Ramos (cell line): Measurements from ENCODE around the gene ODC1.
"Not testable (repeated sequence)": the region's sequence is repeated elsewhere in the genome, so short reads cannot be mapped to it uniquely, and the experiment has no call there.

Experiments used
- in situ Hi-C: fragments of 300-500 bp; cut with MboI; formaldehyde crosslinking; loops from one replicate; pipeline ENCODE4 v1.14.3; 2022; ENCODE audit warnings: low sequenced_read_pairs; ENCODE audit not compliant: unreplicated experiment

ODC1 gene

DNA sequence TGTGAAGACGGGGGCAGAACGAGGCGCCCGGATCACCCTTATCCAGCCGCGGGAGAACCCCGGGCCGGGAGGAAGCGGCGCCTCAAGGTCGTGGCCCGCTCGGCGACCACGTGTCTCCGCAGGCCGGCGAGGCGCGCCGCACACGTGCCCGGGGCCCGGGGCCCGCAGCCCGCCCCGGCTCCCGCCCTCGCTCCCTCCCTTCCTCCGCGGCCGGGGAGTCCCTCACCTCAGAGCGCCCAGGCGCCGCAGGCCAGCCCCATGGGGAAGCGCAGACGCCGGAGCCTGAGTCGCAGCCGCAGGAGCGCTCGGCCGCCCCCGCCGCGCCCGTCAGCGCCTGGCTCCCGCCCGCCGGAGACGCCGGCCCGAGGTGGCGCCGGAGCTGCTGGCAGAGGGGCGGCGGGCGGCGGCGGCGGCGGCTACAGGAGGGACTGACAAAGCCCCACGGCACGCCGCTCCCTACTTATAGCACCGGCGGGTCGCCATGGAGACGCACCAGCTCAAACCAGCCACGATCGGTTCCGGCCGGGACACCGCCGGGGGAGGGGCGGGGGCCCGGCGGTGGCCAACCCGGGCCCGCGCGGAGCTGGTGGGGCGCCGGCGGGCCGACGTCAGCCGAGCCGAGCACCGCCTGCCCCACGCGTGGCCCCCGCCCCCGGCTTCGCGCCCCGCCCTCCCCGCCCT, at the start of gene ODC1:
Gene ODC1, minus strand, starts transcription at position 433 of the 681 bp plus-strand sequence. CDS start 3,295 bp downstream, outside the sequence.
- in situ Hi-C loops = loop anchor here (25.0 kb wide), 1 partner anchor 611 kb away; the partner anchor contains the start of gene TAF1B

DNA sequence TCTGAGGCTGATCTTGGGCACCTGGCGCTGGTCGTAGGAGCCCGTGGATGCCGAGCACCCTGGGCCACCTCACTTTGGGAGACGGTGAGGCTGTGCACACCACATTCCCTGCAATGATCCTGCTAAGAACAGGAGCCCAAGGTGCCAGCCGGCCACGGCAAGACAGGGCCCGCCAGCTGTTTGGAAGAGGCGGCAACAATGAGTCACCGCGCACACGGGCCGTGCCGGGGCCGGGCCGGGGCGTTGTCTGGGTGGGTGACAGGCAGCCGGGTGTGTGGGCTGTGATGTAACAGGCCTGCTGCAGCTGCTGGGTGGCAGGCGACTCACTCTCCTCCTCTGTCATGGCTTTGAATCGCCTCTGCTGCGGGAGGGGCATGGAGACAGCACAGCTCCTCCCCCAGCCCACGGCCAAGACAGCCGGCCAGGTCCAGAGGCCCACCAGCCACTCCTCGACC, 49.7 kb upstream of the ODC1 start:
- in situ Hi-C loops = no loop called here

- in situ Hi-C loops = no loop called here
Observed at GRCh38 chr2:10495988-10496313, 47.8 kb upstream of the ODC1 start.

GRCh38 chr2:10495311-10495987, 47.3 kb upstream of the ODC1 start:
- in situ Hi-C loops = no loop called here

DNA sequence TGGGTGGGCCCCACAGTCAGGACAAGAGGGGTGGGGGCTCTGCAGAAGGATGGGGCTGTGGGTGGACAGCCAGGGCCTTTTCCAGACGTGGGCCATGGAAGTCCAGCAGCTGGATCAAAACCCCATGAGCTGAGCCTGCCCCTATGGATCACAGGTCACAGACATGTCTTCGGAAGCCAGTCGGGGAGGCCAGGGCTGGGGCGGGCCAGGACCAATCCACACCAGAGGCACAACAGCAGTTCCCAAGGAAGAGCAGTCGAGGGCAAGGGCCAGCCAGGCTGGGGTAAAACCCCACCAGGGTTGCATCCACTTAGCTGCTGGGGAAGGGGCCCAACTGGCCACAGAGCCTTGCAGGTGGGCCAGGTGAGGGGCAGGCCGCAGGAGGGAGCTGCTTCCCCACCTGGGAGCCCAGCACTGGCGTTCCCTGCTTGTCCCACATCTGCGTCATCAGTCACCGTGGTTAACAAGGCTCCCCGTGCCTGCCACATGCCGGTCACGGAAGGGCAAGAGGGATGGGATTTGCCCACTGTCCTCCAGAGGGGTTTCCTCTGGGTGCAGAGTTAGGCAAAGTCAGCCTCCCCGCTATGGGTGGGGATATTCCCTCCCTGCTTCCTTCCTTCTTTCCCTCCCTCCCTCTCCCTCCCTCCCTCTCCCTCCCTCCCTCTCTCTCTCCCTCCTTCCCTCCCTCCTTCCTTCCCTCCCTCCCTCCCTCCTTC, 46.4 kb upstream of the ODC1 start:
- in situ Hi-C loops = no loop called here

DNA sequence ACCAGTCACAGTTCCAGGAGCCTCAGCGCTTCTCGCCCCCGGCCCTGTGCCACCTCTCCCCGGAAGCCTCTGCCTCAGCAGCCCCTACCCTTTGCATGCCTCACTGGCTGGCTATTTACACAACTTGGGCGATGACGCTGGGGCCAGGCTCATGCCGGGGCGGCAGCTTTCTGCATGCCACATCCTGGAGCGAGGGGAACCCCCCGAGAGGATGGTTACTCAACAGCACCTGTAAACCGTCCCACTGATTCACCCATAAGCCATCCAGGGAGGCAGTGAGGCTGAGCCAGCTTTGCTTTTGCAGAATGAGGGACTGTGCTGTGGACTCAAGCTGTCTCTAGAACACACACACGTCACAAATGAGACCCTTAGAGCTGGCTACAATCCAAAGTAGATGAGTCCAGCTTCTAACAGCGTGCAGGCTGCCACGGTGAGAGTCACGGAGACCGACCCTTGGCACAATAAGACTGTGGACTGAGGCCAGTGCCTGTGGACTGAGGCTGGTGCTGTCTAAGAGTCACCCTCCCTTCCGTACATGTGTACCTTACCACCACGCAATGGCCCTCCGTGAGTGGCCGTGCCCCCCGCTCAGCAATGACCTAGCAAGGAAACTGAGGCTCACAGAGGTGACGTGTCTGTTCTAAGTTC, 45.6 kb upstream of the ODC1 start:
- in situ Hi-C loops = no loop called here

GRCh38 chr2:10493075-10493633, 45.0 kb upstream of the ODC1 start:
- in situ Hi-C loops = no loop called here

GRCh38 chr2:10490806-10491291, 42.7 kb upstream of the ODC1 start:
- in situ Hi-C loops = no loop called here

DNA sequence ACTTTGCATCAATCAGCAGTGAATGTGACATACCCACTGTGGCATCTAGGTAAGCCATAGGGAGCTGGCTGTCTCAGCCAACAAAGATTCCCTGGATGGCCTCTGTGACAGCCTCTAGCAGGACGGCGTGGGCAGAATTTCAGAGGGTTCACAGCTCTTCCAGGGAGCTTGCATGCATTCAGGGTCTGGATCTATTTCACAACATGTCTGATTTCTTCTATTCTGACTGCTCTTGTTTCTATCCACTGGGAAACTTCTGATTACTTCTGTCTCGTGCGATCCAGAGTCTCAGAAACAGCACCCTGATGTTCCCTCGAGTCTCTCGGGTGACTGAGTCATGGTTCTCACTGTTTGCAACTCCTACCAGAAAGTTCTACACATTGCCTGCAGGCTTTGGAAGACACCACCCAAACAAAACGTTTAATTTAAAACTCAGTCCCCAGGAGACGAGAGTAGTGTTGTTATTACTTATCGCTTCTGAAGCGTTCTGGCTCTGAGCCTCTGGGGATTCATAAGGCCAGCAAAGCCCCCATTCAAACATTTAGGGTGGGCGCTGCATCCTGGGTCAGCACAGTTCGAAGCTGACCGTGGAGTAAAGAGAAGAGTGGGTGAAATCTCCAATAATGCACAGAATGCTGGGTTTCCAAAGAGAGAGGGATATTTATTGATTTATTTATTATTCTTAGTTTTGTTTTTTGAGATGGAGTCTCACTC, 41.9 kb upstream of the ODC1 start:
- in situ Hi-C loops = no loop called here

DNA sequence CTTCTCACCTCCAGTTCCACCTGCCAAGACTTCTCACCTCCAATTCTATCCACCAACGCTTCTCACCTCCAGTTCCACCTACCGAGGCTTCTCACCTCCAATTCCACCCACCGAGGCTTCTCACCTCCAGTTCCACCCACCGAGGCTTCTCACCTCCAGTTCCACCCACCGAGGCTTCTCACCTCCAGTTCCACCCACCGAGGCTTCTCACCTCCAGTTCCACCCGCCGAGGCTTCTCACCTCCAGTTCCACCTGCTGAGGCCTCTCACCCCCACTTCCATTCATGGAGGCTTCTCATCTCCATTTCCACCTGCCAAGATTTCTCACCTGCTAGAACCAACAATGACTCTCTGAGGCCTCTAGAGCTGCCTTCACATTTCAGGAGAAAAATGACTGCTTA, 40.0 kb upstream of the ODC1 start:
- in situ Hi-C loops = not testable (repeated sequence)

DNA sequence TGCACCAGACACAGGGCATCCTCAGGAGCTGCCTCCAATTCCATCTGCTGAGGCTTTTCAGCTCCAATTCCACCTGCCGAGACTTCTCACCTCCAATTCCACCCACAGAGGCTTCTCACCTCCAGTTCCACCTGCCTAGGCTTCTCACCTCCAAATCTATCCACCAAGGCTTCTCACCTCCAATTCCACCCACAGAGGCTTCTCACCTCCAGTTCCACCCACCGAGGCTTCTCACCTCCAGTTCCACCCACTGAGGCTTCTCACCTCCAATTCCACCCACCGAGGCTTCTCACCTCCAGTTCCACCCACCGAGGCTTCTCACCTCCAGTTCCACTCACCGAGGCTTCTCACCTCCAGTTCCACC, 39.6 kb upstream of the ODC1 start:
- in situ Hi-C loops = not testable (repeated sequence)

DNA sequence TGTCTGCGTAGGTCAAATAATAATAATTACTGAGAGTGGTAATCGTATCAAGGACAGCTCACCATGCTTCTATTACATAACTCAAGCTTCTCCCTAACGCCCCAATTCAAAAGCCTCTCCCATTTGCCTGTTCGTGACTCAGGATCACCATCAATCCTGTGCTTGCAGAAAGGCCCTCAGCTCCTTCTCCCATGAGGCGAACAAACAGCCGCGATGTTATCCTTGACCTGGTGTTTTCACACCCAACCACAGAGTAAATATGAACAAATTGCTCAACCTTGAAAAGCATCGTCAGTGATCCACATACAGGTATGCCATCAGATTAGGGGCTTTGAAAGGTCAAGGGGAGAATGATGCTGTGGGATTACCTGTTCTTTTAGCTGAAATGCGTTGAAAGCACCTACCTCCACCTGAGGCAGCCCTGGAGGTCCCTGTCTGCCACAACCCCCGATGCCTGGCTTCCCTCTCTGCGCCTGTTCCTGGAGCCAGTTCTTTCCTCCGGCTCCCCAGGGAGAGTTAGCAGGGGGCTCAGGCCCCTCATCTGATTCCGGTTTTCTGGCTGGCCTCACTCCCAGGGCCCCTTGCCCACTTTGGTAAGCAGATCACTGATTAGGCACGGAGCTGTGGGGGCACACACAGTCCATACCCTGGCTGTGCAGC, 39.1 kb upstream of the ODC1 start:
- in situ Hi-C loops = no loop called here

GRCh38 chr2:10486601-10487079, 38.5 kb upstream of the ODC1 start:
- in situ Hi-C loops = no loop called here

- in situ Hi-C loops = no loop called here
Observed at GRCh38 chr2:10486091-10486490, 38.0 kb upstream of the ODC1 start.

- in situ Hi-C loops = no loop called here
Observed at GRCh38 chr2:10482913-10483312, 34.8 kb upstream of the ODC1 start.

GRCh38 chr2:10482460-10482859, 34.3 kb upstream of the ODC1 start:
- in situ Hi-C loops = no loop called here

DNA sequence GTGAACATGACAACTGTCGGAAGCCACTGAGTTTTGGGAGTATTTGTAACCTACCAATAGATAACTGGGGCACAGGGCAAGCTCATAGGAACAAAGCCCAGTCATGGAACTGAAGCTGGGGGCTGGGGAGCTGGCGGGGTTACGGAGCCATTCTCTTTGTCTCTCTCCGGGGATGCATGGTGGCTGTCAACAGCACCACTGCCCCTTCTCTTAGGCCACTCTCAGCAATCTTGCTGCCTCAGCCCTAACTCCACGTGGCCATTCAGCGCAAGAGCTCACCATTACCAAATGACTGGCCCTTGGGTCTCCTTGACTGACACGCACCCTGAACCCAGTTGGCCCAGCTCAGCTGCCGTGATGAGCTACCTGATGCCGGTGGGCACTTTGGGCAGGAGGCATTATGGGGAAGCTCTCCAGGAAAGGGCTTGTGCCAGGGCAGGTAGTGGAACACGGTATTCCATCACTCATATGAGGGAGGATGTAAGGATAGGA, 33.6 kb upstream of the ODC1 start:
- in situ Hi-C loops = no loop called here

- in situ Hi-C loops = no loop called here
Observed at GRCh38 chr2:10481055-10481665, 33.0 kb upstream of the ODC1 start.
